Measurements from ENCODE around the gene CENPO.

CENPO gene

DNA sequence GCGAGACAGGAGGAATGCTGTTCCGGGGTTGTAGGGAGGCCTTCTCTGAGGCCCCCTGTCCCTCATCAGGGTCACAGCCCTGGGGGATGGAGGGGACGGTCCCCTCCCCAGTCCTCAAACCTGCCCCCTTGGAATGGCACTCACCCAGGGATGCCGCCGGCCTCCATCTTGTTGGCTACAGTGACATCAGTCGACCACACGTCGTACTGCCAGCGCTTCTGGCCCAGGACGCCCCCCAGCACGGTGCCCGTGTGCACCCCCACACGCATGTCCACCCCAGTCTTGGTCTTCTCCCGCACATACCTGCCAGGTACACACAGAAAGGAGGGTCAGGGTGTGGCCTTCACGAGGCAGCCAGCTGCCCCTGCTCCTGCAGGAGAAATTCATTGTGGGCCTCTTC lies 46.5 kb downstream of the CENPO start:
- DNase-seq = no peak

DNA sequence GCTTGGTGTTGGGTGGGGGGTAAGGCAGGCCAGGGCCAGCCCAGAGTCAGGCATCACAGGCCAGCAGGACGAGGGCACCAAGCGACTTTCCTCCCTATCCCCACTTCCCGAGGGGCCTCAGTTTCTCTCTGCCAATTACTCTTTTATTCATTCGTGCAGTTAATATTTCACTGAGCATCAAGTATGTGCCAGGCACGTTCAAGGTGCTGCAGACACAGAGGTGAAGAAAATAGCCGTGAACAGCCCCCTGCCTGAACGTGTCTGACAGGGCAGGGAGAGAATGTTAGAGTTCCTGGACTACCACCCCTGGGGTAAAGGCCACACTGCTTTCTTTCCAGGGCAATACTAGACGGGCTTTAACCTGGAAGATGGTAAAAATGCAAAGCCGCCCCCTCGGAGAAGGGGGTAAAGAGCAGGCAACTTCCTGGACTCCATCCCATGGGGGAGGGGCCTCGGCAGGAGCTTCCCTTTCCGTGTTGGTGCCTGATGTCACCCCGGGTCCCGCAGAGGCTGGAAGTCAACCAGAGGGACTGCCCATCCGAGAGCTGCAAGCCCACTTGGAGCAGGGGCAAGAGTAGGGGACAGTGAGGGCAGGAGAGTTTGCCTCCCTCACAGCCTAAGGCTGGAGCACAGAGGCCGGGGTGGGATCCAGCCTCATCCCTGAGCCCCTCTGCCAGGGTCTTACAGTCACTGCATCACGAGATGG lies 47.1 kb downstream of the CENPO start:
- no peak for DNase-seq

DNA sequence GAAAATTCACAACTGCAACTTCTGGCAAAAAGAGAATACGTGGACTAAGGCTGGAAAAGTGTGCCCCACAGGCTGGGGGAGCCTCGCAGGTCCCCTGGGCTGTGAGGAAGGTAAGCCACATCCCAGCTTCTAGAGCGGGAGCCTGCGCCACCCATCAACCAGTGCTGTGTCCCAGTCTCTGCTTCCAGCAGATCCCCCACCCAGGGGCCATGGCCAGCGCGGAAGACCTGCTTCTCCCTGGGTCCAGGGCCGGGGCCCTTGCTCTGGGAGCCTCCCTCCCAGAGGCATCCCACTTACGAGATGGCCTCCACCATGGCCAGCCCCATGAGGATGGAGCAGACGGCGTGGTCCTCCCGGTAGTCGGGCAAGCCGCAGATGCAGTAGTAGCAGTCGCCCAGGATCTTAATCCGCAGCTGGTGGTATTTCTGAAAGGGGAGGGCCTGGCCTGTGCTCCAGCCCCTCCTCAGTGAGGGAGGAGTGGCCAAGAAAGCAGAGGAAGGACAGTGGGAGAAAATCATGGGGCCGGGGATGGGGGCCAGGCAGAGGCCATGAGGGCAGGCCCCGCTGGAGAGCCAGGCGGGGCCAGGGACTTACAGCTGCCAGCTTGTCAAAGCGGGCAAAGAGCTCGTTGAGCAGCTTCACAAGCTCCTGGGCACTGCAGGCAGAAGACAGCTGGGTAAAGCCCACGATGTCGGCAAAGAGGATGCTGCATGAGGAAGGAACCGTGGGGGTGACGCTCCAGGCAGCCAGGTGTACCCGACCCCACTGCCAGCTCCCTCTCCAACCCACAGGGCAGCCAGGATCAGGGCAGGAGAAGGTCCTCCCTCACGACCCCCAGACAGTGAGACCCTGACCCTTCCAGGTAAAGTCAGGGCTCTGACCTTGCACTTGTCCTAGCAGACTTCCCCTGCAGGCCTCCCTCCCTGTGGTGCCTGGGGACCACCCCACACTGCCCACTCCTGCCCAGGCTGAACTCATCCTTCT lies 48.0 kb downstream of the CENPO start:
- no peak for DNase-seq

DNA sequence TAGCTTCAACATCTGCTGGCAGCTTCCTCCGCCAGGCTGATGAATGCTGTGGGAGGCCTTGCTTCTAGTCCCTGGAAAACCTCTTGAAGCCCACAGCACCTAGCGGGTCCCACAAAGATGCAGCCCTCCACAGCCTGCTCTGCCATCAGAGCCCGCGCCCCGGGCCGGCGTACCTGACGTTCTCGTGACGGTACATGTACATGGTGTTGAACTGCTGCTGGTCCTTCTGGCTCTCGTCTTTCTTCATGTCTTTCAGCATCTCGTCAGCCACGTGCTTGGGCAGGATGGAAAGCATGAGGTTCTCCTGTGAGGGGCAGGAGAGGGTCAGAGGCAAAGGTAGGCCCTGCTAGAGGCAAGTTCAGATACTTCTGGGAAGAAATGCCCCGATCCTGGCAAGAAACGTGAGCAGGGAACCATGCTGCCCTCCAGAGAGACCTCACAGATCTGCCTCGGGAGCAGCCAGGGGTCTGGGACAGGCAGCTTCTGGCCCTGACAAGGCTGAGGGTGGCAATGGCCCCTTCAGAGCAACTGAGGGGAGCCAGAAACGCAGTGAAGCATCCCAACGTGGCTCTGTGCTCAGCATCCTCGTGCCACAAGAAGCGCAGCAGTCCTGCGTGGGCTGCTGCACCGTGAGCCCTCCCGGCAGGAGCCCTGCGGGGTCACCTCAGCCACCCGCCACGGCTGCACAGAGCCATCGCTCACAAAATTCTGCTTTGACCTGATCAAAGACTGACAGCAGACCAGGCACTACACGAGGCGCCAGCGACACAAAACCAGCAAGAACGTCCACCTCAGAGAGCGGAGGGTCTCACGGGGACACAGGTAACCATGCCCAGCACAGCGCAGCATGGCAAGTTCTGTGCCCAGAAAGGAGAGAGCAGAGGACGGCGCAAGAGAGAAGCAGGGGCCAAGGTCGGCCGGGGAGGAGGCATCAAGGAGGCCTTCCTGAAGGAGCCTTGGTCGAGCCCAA lies 49.1 kb downstream of the CENPO start:
- DNase-seq = no peak

GRCh38 chr2:24843330-24843860 lies 50.2 kb downstream of the CENPO start:
- no peak for DNase-seq

DNA sequence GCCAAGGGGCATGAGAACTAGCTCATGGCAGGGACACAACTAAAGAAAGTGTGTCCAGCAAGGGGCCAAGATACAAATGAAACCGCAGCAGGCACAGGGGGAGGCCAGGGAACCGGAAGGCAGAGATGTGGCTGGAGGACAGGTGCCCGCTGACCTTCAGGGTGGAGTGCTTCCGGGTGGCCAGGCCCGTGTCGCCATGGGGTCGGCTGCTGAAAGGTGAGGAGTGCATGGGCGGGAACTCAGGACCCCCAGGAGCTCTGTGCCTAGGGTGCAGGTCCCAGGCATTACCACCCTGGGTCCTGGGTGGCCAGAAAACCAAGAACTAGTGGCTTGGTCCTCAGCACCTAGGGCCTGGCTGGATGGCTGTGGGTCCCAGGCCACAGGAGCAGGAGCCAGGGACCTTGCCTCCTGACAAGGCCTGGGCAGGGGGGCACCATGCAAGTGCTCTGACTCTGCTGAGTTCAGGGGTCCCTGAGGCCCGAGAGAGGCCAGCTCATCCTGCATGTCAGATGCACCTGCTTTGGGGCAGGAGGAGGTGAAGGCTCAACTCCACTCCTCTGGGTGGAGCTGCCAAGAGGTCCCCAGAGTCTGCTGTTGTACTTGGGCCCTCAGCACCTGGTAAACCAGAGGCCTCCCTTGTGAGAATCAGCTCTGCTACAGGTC lies 50.9 kb downstream of the CENPO start:
- DNase-seq = no peak

- DNase-seq = no peak
These were observed 52.5 kb downstream of the CENPO start for GRCh38 chr2:24845691-24846090.

GRCh38 chr2:24850944-24851343 lies 57.7 kb downstream of the CENPO start:
- DNase-seq = no peak

DNA sequence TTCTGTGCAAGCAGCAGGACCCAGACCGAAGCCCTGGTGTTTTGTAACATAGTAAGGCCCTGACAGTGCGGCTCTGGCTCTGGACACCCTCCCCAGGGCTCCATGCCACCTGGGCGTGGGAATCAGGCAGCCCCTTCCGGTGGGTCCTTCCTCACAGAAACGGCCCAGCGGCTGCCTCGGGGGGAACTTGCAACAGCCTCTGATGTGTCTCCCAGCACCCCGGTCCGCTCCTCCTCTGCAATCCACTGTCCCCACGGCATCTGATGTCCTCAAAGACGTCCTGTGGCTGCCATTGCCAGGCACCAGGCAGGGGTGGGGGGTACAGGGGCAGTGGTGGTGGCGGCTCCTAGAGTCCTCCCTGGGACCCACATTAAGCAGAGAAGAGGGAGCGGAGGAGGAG lies 58.8 kb downstream of the CENPO start:
- no peak for DNase-seq

GRCh38 chr2:24852431-24853020 lies 59.3 kb downstream of the CENPO start:
- no peak for DNase-seq

GRCh38 chr2:24853046-24853445 lies 59.8 kb downstream of the CENPO start:
- DNase-seq = no peak

DNA sequence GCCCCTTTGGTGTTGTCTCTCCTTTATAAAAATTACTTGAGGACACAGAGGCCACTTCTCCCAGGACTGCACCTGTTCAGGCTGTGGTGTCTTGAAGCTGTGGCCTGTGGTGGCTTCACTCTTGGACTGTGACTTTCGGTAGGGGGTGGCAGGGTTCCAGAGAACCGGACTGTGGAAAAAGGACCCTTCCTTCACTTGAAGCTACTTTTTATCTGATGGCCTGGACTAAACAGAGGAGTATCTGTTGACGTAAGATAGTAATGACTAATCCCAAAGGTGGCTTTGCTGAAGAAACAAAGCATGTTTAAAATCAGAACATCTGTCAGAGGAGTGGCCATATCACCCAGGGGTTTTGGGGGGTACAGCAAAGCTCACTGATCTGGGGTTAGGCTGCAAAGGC lies 60.8 kb downstream of the CENPO start:
- DNase-seq = no peak

DNA sequence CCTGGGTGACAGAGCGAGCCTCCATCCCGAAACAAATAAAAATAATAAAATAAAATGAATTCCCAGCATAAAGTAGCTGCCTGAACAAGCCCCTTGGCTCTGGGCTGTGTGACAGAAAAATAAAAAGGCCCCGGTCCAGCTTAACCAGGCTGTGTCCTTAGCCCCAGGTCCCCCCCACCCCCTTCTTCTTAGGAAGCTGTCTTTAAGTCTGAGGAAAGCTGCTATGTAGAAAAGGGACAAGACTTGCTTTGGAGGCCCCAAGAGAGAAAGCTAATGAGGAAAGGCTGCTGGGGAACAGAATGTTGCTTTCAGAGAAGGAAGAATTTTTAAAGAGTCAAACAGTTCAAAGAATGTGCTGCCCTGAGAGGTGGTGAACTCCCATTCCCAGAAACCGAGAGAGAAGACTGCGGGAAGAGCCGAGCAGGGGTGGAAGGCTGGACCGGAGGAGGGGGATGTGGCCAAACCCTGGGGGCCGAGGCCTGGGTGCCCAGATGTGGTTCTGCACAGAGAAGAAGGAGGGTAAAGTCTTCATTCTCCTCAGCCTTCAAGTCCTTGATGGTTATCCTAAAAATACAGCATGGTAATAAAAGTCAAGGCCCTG lies 61.9 kb downstream of the CENPO start:
- DNase-seq = no peak

- peak; percentile 71 for DNase-seq
These were observed 62.5 kb downstream of the CENPO start for GRCh38 chr2:24855726-24856125.

DNA sequence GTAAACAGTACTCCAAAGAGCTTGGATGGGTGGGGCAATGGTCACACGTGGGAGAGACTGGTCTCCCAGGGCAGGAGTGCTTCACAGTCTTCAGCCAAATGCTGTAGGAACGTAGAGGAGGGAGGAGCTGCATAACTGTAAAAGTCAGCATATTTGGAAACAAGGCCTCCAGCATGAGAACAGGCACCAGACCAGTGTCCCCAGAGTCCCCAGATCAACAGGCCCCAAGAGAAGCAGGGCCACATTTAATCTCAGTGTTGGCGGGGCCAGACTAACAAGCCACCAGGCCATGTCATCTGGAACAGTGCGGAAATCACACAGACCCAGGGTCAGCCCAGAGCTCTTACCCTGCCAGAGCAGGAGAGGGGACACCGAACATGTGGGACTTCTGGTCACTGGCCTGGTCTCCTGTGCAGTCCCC lies 63.6 kb downstream of the CENPO start:
- no peak for DNase-seq

GRCh38 chr2:24857746-24858145 lies 64.5 kb downstream of the CENPO start:
- DNase-seq = peak; percentile 36

DNA sequence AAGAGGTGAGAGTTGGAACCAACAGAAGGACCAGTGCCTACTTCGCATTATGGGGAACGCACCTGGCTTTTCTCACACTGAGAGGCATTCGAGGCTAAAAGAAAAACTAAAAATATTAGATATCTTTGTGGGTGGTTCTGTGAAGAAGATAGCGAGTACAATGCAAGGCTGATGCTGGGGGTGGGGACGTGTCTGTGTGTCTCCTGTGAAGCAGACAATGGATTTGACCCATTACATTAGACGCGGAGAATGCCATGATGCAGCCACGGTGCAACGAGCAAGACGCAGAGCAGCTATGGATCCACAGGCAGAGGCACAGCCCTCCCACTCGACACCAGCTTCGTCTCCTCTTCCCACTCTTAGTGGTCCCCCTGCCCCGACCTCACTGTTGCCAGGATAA lies 65.8 kb downstream of the CENPO start:
- no peak for DNase-seq

DNA sequence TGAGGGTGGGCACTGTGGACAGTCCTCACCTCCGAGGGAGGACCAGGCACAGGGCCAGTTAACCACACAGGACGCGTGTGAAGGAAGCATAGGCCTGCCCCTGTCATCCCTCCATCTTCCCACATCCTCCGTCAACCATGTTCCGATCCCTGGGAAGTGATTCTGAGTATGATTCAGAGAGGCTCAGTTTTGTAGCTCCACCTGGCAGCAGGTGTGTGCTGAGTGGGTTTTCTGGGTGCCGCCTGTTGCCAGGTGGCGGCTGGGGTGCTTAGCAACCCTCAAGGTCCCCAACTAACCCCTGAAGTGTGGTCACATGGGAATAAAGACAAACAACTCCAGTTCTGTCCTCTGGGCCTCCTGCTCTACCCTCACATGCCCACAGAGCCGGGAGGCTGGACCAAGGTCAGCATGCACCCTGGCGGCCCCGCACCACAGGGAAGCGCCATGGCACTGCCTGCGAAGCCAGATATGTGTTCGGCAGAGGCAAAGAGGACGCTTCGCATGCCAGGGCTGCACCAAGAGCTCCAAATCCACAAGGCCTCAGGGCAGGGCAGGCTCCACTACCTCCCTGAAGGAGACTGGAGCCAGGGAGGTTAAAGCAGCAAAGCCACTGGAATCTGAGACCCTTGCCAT lies 66.9 kb downstream of the CENPO start:
- DNase-seq = no peak

DNA sequence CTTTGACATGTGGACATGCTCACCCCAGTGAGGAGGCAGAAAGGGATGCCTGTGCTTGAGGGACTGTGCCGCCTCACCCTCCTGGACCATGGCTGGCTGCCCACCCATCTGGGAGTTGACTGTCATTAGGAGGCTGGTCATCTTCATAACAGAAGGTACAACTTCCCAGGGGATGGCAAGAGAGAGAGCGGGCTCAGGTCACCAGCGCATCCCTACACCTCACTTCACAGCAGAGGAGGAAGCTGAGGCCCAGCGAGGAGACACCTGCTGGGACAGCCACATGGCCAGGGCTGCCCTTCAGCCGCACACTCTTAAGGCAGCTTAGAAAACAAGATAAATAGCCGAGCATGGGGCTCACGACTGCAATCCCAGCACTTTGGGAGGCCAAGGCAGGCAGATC lies 67.4 kb downstream of the CENPO start:
- DNase-seq = no peak

- no peak for DNase-seq
These were observed 68.3 kb downstream of the CENPO start for GRCh38 chr2:24861500-24861899.

DNA sequence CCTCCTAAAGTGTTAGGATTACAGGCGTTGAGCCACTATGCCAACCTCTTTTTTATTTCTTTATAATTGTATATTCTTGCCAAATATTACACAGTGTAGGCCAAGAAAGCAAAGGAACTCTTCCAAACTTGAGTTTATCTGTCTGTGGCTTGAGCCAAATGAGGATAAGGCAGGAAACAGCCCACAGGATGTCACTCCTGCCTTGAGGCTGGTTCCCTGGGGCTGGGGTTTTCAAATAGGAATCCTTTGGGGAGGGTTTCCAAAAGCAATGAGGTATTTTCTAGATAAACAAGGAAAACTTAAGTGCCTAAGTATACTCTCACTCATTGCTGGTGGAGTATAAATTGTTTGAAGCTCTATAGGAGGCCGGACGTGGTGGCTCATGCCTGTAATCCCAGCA lies 70.4 kb downstream of the CENPO start:
- peak; percentile 25 for DNase-seq
